T1000 (cell line): ENCODE measurements around the gene KRTAP10-2.
"Not testable (repeated sequence)": the region's sequence is repeated elsewhere in the genome, so short reads cannot be mapped to it uniquely, and the experiment has no call there.

Source experiments
- DNase-seq: peaks from one replicate; lab custom pipeline; 2025; ENCODE audit warnings: mixed read lengths; lab: John Stamatoyannopoulos, UW

Gene KRTAP10-2

DNA sequence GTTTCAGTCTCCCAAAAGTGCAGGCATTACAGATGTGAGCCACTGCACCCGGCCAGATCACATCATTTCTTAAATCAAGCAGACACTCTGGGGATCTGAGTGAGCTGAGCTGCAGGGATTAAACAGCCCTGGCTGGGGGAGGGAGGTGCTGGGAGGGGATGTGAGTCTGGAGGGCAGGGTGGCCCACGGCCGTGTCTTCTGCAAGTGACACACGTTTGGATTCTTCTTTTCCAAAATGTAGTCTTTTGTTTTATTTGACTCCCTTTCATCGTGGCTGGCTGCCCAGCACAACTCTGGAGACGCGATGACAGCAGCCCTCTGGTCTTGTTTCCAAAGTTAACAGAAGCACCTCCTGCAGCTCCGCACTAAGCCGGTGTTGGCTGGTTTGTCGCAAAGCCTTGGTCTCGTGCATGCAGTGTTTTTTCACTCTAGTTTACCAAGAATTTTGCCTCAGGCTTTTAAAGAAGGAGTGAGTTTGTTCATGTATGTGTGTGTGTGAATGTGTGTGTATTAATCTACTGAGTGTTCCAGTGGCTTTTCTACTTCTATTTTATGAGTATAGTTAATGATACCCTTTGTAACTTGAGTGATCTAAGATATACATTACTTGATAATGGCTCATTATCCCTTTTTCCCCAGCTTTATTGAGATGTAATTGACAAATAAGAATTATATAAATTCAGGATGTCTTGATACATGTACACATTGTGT is 31.9 kb upstream of the KRTAP10-2 start:
- no peak for DNase-seq

DNA sequence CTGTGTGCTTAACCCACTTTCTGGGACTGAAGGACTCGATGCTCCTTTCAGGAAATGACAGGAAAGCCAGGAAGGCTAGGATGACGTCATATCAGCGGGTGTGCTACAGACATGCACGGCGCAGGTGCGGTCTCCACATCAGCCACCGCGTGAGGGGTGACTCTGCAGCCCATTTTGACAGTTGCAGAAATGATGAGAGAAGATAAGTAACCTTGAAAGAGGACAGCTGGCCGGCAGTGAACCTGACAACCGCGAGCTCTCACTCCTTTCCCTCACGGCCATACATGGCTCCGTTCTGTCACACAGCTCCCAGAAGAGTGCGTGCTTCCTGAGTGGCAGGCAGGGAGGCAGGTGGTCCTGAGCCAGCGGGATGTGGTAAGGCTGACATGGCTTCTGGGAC is 30.8 kb upstream of the KRTAP10-2 start:
- DNase-seq = no peak

DNA sequence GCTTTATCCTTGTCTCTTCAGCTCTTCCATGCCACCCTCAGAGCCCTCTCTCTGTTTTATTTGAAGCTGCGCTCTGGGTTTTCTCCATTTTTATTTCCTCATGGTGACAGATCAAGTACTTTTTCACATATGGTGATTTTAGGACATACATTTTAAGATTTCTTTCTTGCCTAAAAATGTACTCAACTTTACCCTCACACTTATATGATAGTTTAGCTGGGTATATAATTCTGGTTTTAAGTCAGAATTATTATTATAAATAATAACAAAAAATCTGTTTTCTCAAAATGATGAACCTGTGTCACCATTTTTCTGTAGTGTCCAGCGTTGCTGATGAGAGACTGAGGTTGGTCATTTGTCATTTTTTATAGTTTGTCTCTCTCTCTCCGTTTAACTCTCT is 29.9 kb upstream of the KRTAP10-2 start:
- no peak for DNase-seq

DNA sequence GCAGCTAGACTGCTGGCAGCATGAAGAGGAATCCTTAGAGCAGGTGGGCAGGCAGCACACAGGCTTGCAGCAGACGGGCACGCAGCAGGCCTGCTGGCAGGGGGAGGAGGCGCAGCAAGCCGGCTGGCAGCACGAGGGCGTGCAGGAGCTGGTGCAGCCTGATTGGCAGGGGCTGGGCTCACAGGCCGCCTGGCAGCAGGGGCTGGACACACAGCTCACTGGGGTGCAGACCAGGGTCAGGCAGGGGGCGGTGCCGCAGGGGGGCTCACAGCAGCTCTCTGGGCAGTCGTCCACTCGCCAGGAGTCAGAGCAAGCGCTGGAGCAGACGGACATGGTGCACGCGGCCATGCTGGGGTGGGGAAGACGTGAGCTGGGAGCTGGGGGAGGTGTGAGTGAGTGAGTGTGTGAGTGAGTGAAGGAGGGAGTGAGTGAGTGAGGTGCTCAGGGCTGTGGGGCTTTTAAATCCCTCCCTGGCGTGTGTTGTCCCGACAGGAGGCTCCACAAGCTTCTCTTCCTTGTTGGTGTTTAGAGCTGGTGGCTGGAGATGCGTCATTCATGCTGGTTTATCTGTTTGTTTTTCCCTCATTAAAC is 29.0 kb upstream of the KRTAP10-2 start, which contains the start of gene KRTAP10-5:
KRTAP10-5 (minus strand) TSS at position 374 of the 591 bp plus-strand sequence; CDS start at position 348, 26 bp downstream.
- DNase-seq = not testable (repeated sequence)

DNA sequence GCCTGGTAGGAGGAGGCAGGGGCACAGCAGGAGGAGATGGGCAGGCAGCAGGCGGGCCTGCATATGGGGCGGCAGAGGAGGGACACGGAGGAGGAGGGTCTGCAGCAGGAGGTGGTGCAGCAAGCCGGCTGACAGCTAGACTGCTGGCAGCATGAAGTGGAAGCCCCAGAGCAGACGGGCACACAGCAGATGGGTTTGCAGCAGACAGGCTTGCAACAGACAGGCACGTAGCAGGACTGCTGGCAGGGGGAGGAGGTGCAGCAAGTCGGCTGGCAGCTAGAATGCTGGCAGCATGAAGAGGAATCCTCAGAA is 28.5 kb upstream of the KRTAP10-2 start:
- DNase-seq = no peak

DNA sequence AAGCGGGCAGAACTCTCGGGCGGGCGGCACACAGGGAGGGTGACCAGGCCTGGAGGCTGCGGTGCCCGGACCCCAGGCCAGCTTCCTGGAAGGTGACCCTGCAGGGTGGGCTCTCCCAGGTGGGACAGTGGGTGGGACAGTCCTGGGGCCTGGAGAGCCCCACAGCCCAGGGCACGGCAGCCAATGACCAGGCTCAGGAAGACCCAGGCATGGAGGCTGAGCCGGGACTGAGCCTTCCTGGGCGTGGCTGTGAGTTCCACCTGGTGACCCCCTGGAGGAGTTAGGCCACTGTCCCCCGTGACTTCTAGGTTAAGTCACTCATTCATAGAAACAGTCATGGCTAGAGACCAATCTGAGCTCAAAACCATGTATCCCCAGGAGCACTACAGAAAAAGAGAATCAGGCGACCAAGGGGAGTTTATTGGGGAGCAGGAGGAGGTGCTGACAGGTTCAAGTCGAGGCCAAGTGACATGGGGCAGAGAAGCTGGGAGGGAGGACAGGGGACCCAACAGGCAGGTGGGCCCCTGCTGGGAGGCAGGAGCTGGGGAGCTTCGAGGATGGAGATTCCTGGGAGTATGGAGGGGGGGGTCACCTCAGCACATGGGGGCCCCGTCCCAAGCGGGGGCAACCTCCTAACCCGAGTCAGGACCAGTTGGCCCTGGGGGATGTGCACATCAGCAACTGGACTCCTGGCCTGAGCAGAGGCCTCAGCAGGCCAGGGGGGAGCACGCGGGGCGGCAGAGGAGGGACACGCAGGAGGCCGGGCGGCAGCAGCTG is 27.9 kb upstream of the KRTAP10-2 start:
- DNase-seq = no peak

DNA sequence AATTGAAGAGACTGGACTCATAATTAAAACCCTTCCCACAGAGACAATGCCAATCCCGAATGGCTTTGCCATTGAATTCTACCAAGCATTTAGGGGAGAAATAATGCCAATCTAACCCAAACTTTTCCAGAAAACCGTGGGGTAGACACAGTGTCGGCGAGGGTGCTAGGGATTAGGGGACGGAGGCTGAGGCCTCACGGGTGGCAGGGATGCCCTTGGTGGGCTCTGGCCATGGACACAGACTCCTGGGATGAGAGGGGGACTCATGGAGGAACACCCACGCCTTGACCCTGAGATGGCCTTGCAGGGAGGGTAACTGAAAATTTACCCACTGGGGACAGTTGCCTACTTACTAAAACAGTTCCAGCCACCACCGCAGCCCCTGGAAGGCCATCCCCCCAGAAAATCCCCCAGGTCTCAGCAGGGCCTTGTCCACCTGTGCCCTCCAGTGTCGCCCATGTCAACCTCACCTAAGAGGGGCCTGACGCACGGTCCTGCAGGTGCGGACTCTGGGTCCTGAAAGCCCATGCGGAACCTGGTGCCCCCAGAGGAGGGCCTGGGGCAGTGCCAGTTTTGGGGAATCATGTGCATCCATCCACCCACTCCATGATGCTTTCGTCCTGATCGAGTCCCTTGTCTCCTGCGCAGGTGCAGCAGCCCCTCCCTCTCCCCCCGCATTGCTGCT is 27.2 kb upstream of the KRTAP10-2 start:
- no peak for DNase-seq

DNA sequence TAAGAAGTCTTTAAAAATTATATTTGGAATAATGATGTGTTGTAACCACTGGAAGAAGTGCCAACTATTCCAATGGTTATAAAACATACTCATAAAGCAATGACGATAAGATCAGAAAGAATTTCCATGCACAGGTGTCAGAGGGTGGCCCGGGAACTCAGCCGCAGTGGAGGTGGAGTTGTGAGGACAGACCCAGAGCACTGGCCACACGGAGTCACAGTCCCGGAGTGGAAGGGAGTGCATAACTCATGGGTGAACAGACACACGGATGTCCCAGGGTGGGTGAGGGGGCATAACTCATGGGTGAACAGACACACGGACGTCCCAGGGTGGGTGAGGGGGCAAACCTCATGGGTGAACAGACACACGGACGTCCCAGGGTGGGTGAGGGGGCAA is 24.7 kb upstream of the KRTAP10-2 start:
- DNase-seq = no peak

DNA sequence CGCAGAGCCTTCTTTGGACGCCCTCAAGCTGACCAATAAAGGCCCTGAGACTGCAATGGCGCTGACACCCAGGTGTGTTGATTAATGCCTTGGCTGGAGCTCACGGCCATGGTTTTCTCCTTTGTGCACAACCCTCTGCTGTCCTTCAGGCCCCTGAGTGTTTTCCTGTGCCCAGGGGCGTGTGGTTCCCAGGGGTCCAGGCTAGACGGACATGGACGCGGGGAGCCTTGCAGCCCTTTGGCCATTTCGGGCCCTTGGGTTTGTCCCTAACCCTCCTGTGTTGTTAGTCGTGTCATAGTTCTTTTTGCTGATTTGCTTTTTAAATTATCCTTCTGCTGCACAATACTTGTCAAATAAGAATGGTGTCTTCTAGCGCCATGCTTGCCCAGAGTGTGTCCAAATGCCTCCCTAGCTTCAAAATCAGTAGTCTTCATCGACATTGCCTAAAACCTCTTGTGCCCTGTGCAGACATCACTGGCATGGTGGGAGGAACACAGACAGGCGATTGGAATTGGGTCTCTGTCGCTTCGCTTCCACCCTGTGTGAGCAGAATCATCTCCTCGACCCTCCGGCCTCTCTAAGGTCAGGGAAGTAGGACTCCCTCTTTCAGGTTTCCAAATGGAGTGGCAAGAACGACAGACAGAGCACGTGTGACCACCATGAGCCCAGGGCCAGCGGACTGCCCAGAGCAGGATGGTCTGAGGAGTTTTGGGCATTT is 24.2 kb upstream of the KRTAP10-2 start:
- no peak for DNase-seq

DNA sequence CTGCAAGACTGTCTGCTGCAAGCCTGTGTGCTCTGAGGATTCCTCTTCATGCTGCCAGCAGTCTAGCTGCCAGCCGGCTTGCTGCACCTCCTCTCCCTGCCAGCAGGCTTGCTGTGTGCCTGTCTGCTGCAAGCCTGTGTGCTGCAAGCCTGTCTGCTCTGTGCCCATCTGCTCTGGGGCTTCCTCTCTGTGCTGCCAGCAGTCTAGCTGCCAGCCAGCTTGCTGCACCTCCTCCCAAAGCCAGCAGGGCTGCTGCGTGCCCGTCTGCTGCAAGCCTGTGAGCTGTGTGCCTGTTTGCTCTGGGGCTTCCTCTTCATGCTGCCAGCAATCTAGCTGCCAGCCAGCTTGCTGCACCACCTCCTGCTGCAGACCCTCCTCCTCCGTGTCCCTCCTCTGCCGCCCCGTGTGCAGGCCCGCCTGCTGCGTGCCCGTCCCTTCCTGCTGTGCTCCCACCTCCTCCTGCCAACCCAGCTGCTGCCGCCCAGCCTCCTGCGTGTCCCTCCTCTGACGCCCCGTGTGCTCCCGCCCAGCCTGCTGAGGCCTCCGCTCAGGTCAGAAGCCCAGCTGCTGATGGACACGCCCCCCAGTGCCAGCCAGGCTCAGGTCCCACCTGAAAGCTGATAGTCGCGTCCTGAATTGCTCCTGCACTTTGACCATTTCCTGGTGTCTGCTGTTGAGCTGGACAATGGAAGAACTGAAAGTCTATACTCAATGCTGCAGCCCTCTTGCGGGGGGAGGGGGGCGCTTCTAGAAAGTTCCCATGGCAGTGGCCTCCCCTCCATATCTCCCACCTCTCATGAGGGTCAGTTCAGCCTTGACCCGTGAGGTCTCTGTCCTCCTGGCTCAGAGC is 23.4 kb upstream of the KRTAP10-2 start:
- no peak for DNase-seq

DNA sequence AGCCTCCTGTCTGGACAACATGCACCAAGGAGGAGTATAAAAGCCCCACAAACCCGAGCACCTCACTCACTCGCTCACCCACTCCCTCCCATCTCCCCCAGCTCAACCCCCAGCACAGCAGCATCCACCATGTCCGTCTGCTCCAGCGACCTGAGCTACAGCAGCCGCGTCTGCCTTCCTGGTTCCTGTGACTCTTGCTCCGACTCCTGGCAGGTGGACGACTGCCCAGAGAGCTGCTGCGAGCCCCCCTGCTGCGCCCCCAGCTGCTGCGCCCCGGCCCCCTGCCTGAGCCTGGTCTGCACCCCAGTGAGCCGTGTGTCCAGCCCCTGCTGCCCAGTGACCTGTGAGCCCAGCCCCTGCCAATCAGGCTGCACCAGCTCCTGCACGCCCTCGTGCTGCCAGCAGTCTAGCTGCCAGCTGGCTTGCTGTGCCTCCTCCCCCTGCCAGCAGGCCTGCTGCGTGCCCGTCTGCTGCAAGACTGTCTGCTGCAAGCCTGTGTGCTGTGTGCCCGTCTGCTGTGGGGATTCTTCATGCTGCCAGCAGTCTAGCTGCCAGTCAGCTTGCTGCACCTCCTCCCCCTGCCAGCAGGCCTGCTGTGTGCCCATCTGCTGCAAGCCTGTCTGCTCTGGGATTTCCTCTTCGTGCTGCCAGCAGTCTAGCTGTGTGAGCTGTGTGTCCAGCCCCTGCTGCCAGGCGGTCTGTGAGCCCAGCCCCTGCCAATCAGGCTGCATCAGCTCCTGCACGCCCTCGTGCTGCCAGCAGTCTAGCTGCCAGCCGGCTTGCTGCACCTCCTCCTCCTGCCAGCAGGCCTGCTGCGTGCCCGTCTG is 22.5 kb upstream of the KRTAP10-2 start, which contains the start of gene KRTAP10-4:
KRTAP10-4 (plus strand) TSS at position 100 of the 827 bp plus-strand sequence; CDS start at position 130, 30 bp downstream.
- not testable (repeated sequence) for DNase-seq

DNA sequence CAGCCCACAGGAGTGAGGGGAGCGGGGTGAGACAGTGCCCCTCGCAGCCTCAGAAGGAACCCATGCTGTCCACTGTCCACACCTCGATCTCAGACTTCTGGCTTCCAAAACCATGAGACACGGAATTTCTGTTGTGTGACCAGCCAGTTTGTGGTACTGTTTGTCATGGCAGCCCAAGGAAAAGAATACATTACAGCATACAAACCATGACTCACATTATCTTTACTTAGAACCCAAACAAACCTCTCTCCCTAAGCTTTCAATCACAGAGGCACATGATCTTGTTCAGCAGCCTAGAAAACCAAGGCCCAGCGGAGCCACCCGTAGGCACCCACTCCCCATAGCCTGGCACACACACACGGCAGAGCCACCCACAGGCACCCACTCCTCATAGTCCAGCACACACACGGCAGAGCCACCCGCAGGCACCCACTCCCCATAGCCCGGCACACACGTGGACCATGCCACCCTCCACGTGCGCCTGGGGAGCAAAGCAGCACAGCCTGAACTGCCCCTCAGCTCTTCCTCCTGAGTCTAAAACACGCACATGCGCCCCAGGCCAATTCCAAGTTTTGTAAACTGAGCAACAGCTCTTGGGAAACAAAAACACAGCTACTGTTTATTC is 21.8 kb upstream of the KRTAP10-2 start:
- no peak for DNase-seq

DNA sequence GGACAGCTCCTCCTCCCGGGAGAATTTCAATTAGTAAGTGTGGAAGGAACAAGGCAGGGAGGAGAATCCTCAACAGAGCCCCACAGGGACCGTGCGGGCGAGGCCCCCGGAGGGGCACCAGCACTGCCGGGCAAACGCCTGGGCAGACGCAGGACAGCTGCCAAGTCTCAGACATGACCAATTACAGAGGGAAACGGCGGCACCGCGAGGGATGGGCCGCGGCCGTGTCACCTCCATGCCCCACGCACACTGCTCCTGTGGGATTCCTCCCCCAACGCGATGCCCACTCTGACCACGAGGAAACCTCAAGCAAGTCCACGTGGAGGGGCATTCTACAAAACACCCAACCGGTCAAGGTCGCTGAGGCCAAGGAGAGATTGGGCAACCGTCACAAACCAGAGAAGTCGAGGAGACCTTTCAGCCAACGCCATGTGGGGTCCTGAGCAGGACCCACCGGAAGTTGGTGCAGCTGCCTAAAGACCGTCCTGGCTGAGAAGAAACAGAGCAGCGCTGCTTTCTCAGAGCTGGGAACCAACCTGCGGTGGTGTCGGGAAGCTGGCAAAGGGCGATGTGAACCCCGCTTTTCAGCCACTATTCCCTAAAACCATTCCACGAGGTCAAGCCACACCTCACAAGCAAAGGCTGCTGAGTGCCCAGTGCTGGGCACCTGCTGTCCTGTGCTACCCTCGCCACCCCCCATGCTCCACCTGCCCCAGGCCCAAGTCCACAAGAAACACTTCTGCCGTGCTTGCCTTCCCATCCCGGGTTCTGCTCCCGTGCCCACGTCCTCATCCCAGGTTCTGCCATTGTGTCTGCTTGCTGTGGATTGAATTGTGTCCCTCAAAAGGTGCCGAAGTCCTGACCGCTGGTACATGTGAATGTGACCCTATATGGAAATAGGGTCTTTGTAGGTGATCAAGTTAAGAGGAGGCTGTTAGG is 20.8 kb upstream of the KRTAP10-2 start:
- DNase-seq = no peak

DNA sequence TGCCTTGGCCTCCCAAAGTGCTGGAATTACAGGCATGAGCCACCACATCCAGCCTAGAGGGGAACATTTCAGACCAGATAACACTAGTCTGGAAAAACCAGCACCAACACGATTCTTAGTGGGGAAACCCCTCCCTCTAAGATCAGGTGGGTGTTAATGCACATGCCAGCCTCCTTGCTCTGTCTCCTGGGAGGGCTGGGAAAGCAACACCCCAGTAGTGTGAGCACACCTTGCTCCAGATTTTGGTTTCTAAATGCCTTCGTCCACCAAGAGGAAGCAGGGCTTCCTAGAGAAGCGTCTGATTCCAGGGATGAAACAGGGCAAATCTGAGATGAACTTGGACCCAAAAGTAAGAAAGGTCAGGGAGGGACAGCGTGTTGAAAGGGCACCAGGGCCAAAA is 20.0 kb upstream of the KRTAP10-2 start:
- no peak for DNase-seq

DNA sequence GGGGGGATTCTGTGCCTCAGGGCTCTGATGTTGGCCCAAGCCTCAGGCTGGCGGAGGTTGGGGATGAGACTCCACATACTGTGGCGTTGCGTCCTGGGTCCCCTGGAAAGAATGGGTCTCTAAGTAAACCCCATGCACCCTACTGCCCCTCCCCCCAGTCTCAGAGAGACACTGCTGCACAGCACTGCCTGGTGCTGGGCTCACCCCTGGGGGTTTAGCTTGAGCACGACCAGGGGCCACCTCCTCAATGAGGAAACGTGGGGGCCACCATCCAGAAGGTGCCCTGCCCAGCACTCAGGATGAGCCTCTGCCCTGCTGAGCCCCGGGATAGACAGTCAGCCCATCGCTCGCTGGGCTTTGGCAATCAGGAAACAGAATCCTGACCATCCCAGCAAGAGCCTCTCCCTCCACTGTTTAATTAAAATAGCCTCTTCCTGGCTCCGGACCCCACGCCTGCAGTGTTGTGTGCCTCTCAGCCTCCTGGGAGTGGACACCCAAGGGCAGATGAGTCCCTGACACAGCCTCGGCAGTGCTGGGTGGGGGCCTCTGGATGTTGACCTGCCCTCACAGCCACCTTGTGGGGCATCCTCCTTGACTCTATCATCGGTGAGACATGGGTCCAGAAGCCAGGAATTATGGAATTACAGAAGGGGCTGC is 18.7 kb upstream of the KRTAP10-2 start:
- DNase-seq = no peak

DNA sequence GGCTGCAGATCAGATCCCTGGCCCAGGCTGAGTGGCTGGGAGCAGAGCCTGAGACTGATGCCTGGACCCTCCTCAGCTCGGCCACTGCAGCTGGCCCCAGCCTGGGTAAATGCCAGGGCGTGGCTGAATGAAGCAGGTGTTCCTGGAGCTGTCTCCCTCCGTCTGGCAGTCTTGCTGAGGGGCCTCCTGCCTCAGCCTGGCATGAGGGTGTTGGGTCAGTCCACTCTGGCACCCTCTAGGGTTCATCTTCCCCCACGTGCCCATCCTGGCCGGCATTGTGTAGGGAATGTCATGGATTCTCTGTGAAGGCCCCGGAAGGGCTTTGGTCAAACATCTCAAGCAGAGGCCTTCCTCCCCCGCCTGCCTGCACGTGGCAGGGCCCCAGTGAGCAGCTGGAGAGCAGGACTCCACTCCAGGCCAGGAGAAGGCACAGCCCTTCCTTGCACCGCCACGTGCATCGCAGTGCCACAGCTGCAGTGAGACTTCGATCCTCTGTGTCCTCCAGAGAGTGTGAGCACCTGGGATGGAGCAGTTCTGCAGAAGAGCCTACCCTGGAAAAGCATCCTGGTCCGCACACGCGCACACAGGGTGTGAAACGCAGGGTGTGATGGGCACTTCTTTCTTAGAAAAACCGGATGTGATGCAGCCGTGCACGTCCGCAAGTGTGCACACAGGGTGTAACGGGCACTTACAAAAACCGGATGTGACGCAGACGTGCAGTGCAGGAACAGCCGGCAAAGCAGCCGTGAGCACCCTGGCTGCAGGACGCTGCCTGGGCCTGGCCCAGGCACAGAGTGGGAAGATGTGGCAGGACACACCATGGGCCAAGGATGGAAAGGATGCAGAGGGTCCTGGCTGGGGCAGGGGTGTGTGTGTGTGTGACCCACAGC is 17.6 kb upstream of the KRTAP10-2 start:
- no peak for DNase-seq

DNA sequence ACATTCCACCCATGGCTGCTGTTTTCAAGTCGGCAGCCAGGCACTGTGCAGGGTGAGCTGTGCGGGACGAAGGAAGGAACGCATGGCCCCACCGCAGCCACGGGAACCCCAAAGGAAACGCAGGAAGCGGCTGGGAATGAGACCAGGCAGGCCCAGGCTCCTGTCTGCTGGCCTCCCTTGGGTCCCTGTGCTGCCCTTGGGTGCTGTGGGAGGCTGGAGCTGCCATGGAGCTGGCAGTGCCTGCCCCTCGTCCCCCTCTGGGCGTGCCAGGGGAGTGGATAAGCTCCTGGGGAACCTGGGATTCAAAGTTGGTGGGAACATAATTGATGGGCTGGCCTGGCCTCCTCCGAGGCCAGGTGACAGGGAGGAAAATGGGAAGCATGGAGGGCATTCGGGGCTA is 17.0 kb upstream of the KRTAP10-2 start:
- no peak for DNase-seq
